ENCODE data around the gene ARHGAP1.

GRCh38 chr11:46719048-46719542, 18.7 kb upstream of the ARHGAP1 start, which contains the start of gene F2:
- TF ChIP-seq TAF1 (IDR thresholded peaks at IDR 0.05; ENCODE audit: borderline replicate concordance, insufficient read depth, low read length) (no peak), FOXP2 (optimal IDR thresholded peaks at IDR 0.05; ENCODE audit: borderline replicate concordance, extremely low read depth, extremely low read length, insufficient read depth) (no peak), POLR2AphosphoS5 (IDR thresholded peaks at IDR 0.05; ENCODE audit: low read depth, low read length) (no peak), SIN3A (IDR thresholded peaks at IDR 0.05; ENCODE audit: borderline replicate concordance, insufficient read depth, low read length) (no peak), REST (IDR thresholded peaks at IDR 0.05; ENCODE audit: insufficient read depth in 1 of 2, low read depth in 2 of 2, low read length in 2 of 2) (no peak)
